ENCODE data around the gene CORO7. TPM values are rescaled to one million over a fixed set of nuclear protein-coding genes. Genes with fewer than 3 reads are reported as not detected.

CORO7 gene
- polyA plus RNA-seq, 4 donors = 14.1 to 24.9 (median 21.6) TPM

- DNase-seq (ENCODE audit: low read depth in 4 of 4, low spot score in 2 of 4) = no peak
Measured at GRCh38 chr16:4313563-4314531, 102.5 kb downstream of the CORO7 start.

DNA sequence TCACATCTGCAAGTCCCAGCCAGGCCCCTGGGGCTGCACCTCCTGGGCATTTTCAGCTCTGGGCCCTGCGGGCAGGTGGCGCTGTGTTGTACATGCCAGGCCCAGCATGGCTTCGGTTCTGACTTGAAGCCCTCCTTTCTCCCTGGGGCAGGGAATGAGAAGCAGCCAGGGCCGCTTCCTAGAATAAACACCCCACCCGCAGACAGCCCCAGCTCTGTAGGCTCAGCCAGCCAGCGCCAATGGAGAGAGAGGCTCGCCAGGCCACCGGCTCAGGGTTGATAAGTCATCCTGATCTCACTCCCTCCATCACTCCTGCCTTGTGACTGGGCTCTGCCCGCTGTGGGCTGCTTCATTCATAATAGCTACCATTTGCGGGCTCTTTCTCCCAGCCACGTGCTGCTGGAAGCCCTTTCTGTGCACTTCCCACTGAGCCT is 106.5 kb downstream of the CORO7 start:
- DNase-seq (ENCODE audit: low read depth in 4 of 4, low spot score in 2 of 4) = no peak

DNA sequence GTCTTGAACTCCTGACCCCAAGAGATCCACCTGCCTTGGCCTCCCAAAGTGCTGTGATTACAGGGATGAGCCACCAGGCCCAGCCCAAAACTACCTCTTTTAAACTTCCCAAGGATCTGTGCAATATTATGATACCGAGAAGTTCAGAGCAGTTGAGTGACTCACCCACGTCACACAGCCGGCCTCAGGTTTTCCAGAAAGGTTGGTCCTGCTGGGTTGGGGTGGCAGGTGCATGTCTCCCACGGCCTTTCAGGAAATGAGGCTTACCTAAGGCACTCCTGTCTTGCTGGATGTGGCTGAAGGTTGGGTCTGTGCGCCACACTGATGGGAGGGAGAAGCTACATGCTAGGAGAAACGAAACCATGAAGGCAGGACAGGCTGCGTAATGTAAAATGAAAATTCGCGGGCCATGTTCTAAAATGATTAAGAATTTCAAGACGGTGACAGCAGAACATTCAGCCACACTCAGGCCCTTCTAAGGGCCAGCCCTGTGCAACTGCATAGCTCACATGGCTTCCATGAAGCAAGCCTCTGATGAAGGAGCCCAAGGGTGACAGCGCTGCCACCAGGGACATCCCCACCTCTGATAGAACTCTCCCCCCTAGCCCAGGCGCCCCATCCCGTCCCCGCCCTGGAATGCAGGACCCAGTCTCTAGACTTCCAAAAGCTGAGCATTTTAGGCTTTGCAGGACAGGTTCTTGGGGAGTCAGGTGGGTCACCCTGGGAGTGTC is 107.1 kb downstream of the CORO7 start:
- DNase-seq (ENCODE audit: low read depth in 4 of 4, low spot score in 2 of 4) = no peak

DNA sequence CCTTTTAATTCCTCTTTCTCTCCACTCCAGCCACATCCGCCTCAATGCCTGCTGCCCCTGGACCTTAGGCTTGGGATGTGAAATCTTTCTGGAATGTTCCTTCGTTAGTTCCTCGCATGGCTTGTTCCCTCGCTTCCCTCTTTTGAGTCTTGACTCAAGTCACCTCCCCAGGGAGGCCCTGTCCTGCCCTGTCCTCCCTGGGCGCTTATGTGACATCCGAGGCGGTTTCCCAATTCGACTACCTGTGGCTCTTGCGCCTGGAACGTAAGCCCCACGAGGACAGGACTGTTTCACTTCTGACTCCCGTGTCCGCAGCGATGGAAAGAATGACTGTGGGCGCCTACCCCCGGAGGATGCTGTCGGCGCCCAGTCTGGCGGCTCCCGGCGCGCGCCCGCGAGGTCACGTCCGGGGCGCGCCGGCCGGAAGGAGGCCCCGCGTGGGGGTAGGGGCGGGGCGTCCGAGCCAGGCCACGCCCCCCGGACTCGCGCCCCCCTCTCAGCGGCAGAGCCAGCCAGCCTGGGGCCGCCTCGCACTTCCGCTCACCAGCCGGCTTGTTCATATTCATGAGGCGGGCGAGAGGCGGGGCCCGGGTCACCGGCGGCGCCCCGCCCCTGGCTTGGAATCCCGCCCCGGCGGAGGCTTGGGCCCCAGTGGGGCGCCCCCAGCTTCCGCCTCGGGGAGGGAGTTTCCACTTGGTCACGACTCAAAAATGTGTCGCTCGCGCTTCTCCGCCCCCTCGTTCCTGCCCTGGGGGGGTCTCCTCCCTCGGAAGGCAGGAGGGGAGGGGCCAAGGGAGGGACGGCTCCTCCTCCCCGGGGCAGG is 109.0 kb downstream of the CORO7 start:
- DNase-seq (ENCODE audit: low read depth in 4 of 4, low spot score in 2 of 4) = peak in 2 of 4 donors; percentile 80 to 84

- DNase-seq (ENCODE audit: low read depth in 4 of 4, low spot score in 2 of 4) = no peak
Measured at GRCh38 chr16:4306470-4307214, 109.8 kb downstream of the CORO7 start.

Other genes with a start within 250 kb of the CORO7 start
- gene SRL, start 174.5 kb downstream of the CORO7 start, polyA plus RNA-seq (ENCODE audit: insufficient read length in 4 of 4) = 1 to 10 TPM in 3 of 4 donors, under 1 TPM in 1; 0.88 to 1.6 (median 1.1) TPM
- 10 to 100 TPM; 18.3 to 25.8 (median 23.3) TPM for gene TFAP4, start 143.6 kb downstream of the CORO7 start, polyA plus RNA-seq (ENCODE audit: insufficient read length in 4 of 4)
- gene GLIS2, start 100.5 kb downstream of the CORO7 start, polyA plus RNA-seq (ENCODE audit: insufficient read length in 4 of 4) = 10 to 100 TPM; 32.5 to 59.1 (median 48.3) TPM
- gene PAM16, start 65.3 kb downstream of the CORO7 start, polyA plus RNA-seq (ENCODE audit: insufficient read length in 4 of 4) = 10 to 100 TPM; 16.7 to 34.2 (median 30.6) TPM
- 10 to 100 TPM; 33.7 to 76.0 (median 60.9) TPM for gene VASN, start 44.7 kb downstream of the CORO7 start, polyA plus RNA-seq (ENCODE audit: insufficient read length in 4 of 4)
- 10 to 100 TPM; 36.4 to 47.8 (median 40.1) TPM for gene DNAJA3, start 9.3 kb upstream of the CORO7 start, polyA plus RNA-seq (ENCODE audit: insufficient read length in 4 of 4)
- 10 to 100 TPM; 37.7 to 50.6 (median 44.1) TPM for gene NMRAL1, start 58.0 kb upstream of the CORO7 start, polyA plus RNA-seq (ENCODE audit: insufficient read length in 4 of 4)
- 10 to 100 TPM; 48.9 to 56.0 (median 53.3) TPM for gene HMOX2, start 59.8 kb upstream of the CORO7 start, polyA plus RNA-seq (ENCODE audit: insufficient read length in 4 of 4)
- gene CDIP1, start 122.2 kb upstream of the CORO7 start, polyA plus RNA-seq (ENCODE audit: insufficient read length in 4 of 4) = 10 to 100 TPM; 28.0 to 30.7 (median 30.6) TPM
- under 1 TPM; 0.23 to 0.43 (median 0.31) TPM for gene C16orf96, start 139.7 kb upstream of the CORO7 start, polyA plus RNA-seq (ENCODE audit: insufficient read length in 4 of 4)
- 10 to 100 TPM in 3 of 4 donors, 1 to 10 TPM in 1; 10.0 to 30.7 (median 23.6) TPM for gene UBALD1, start 198.3 kb upstream of the CORO7 start, polyA plus RNA-seq (ENCODE audit: insufficient read length in 4 of 4)
- gene MGRN1, start 208.2 kb upstream of the CORO7 start, polyA plus RNA-seq (ENCODE audit: insufficient read length in 4 of 4) = 10 to 100 TPM; 38.4 to 71.1 (median 61.0) TPM

Measured in left renal cortex interstitium (tissue), 4 donors.